Thyroid gland (tissue), 4 donors: Measurements from ENCODE around the gene HSPE1. TPM values are rescaled to one million over a fixed set of nuclear protein-coding genes. Genes with fewer than 3 reads are reported as not detected.

Source experiments
- DNase-seq, 2 donors: peaks; one replicate each; pipeline ENCODE4 v3.0.0-alpha.2; 2019
- H3K27ac ChIP-seq, 3 donors: fragments of 200-600 bp; sonication (generic); 1 replicate in 2 of 3; 2 replicates in 1 of 3; pipeline ENCODE4 v1.5.1; 2016 to 2019; ENCODE audit warnings: mild to moderate bottlenecking in 1 of 3, moderate library complexity in 1 of 3
- H3K27me3 ChIP-seq: fragments of 200-600 bp; sonication (generic); one replicate; pipeline ENCODE4 v1.5.1; 2019
- H3K36me3 ChIP-seq, 2 donors: fragments of 200-600 bp; sonication (generic); one replicate each; pipeline ENCODE4 v1.5.1; 2016 to 2019
- H3K4me1 ChIP-seq, 2 donors: fragments of 200-600 bp; sonication (generic); one replicate each; pipeline ENCODE4 v1.5.1; 2017 to 2019
- H3K4me3 ChIP-seq, 3 donors: fragments of 200-600 bp; sonication (generic); replicated peaks in 1 of 3; 1 replicate in 2 of 3; 2 replicates in 1 of 3; pipeline ENCODE4 v1.5.1; 2016; ENCODE audit warnings: mild to moderate bottlenecking in 1 of 3
- H3K9me3 ChIP-seq: fragments of 200-600 bp; sonication (generic); one replicate; pipeline ENCODE4 v1.5.1; 2017
- CTCF ChIP-seq, 6 experiments: fragments of 200-600 bp in 3 of 6; fragments of 450-650 bp in 3 of 6; sonication (generic) in 3 of 6; IDR thresholded peaks; one replicate each; pipeline ENCODE4 v1.5.1; 2016 to 2019; ENCODE audit warnings: antibody characterized with exemption in 6 of 6, mild to moderate bottlenecking in 2 of 6, inconsistent platforms in 1 of 6, moderate library complexity in 1 of 6
- POLR2A ChIP-seq, 2 donors: fragments of 450-650 bp; IDR thresholded peaks; one replicate each; pipeline ENCODE4 v1.6.1; 2017; ENCODE audit warnings: antibody characterized with exemption in 2 of 2, mild to moderate bottlenecking in 2 of 2, moderate library complexity in 1 of 2
- WGBS, 2 donors: methylation state at CpG; one replicate each; pipeline ENCODE4 v1.1.5; 2017; 5-methylcytosine and 5-hydroxymethylcytosine counted together
- intact Hi-C: fragments of 100-400 bp; cut with DNase I; formaldehyde crosslinking; loops from one replicate; pipeline ENCODE4 v1.15.1; 2023
- total RNA-seq, 4 donors: library from RNA; depleted of rRNA; stranded (reverse); fragments of >200 nt; gene quantifications; one replicate each; pipeline ENCODE4 v1.2.3, GENCODE V29; 2016

HSPE1 gene
- total RNA-seq, 4 donors from 2014 or later: 32.8 to 136 (median 79.8) TPM

GRCh38 chr2:197498937-197499593 is 1.1 kb upstream of the HSPE1 start:
- peak in 1 of 2 donors; percentile 43 for TF ChIP-seq POLR2A (IDR thresholded peaks at IDR 0.05)
- TF ChIP-seq CTCF (IDR thresholded peaks at IDR 0.05): no peak
- Histone ChIP-seq H3K4me3 (peak overlapping the region; percentile 83 to 94 (median 84)), H3K4me1 (peaks cover 13 to 30% of the 10 kb centered on the region in 2 donors), H3K9me3 (no peaks in the 10 kb centered on the region), H3K27ac (peak overlapping the region; percentile 75 to 100 (median 100)), H3K36me3 (peaks cover 28 to 34% of the 10 kb centered on the region in 2 donors), H3K27me3 (no peaks in the 10 kb centered on the region)
- DNase-seq: peak; percentile 64 to 69
- WGBS, 2 donors: 0 to 1% methylated on average over 22 to 26 of the region's 46 CpGs
- intact Hi-C loops: no loop called here

- Histone ChIP-seq H3K36me3 (peaks cover 22 to 25% of the 10 kb centered on the region in 2 donors), H3K4me1 (peaks cover 13 to 30% of the 10 kb centered on the region in 2 donors)
- intact Hi-C loops: no loop called here
Measured at GRCh38 chr2:197500503-197501131, 438 bp downstream of the HSPE1 start.

GRCh38 chr2:197502201-197502600 is 2.0 kb downstream of the HSPE1 start:
- Histone ChIP-seq H3K36me3 (peaks cover 8 to 13% of the 10 kb centered on the region in 2 donors), H3K27ac (peak overlapping the region in 1 of 3 donors; percentile 100), H3K4me3 (no peak overlapping the region), H3K27me3 (no peaks in the 10 kb centered on the region), H3K9me3 (no peaks in the 10 kb centered on the region), H3K4me1 (peaks cover 13 to 25% of the 10 kb centered on the region in 2 donors)
- no peak for DNase-seq
- no peak for TF ChIP-seq CTCF (IDR thresholded peaks at IDR 0.05)
- no peak for TF ChIP-seq POLR2A (IDR thresholded peaks at IDR 0.05)
- intact Hi-C loops: no loop called here
- 66 to 87% methylated on average over 4 of the region's 4 CpGs for WGBS, 2 donors

More at GRCh38 chr2:197500503-197501131, 438 bp downstream of the HSPE1 start:
- Histone ChIP-seq H3K27me3 (no peaks in the 10 kb centered on the region), H3K9me3 (no peaks in the 10 kb centered on the region), H3K27ac (peak overlapping the region; percentile 88 to 100 (median 100)), H3K4me3 (peak overlapping the region; percentile 9 to 94 (median 47))
- no peak for DNase-seq
- WGBS, 2 donors: 0% methylated on average over 21 of the region's 30 CpGs
- TF ChIP-seq CTCF (IDR thresholded peaks at IDR 0.05) (no peak), POLR2A (IDR thresholded peaks at IDR 0.05) (no peak)

GRCh38 chr2:197502685-197503084 is 2.5 kb downstream of the HSPE1 start:
- H3K27ac ChIP-seq: peak overlapping the region in 1 of 3 donors; percentile 100
- no peak for DNase-seq
- no peaks in the 10 kb centered on the region for H3K9me3 ChIP-seq
- H3K4me1 ChIP-seq: peaks cover 13 to 21% of the 10 kb centered on the region in 2 donors
- H3K4me3 ChIP-seq: no peak overlapping the region
- no peaks in the 10 kb centered on the region for H3K27me3 ChIP-seq
- intact Hi-C loops: no loop called here
- TF ChIP-seq POLR2A (IDR thresholded peaks at IDR 0.05) (no peak), CTCF (IDR thresholded peaks at IDR 0.05) (no peak)
- peaks cover 8 to 13% of the 10 kb centered on the region in 2 donors for H3K36me3 ChIP-seq
- WGBS, 2 donors: 84 to 90% methylated on average over 4 of the region's 4 CpGs

GRCh38 chr2:197504000-197504399 is 3.8 kb downstream of the HSPE1 start:
- H3K27me3 ChIP-seq: no peaks in the 10 kb centered on the region
- intact Hi-C loops: no loop called here
- no peaks in the 10 kb centered on the region for H3K9me3 ChIP-seq
- peaks cover 8 to 13% of the 10 kb centered on the region in 2 donors for H3K36me3 ChIP-seq
- peaks cover 11 to 13% of the 10 kb centered on the region in 2 donors for H3K4me1 ChIP-seq
- TF ChIP-seq POLR2A (IDR thresholded peaks at IDR 0.05) (no peak), CTCF (IDR thresholded peaks at IDR 0.05) (no peak)
- no peak overlapping the region for H3K27ac ChIP-seq
- 91 to 100% methylated on average over 2 of the region's 2 CpGs for WGBS, 2 donors
- no peak overlapping the region for H3K4me3 ChIP-seq
- no peak for DNase-seq
